Activated CD4-positive, alpha-beta T cell treated with anti-CD3 and anti-CD28 coated beads for 4 hours (primary cell): Measurements from ENCODE around the gene SYNE1.
"Not testable (repeated sequence)": the region's sequence is repeated elsewhere in the genome, so short reads cannot be mapped to it uniquely, and the experiment has no call there.

Experiments used
- DNase-seq, 2 donors: peaks; one replicate each; pipeline ENCODE4 v3.0.0-alpha.2; 2020

The SYNE1 gene

GRCh38 chr6:152566103-152566875 is 70.9 kb downstream of the SYNE1 start:
- DNase-seq, result no peak

- DNase-seq, result no peak
These were observed 74.0 kb downstream of the SYNE1 start for GRCh38 chr6:152563177-152563576.

GRCh38 chr6:152558798-152559197 is 78.4 kb downstream of the SYNE1 start:
- not testable (repeated sequence) for DNase-seq

- DNase-seq, result no peak
These were observed 79.7 kb downstream of the SYNE1 start for GRCh38 chr6:152557502-152557901.

- DNase-seq, result no peak
These were observed 82.3 kb downstream of the SYNE1 start for GRCh38 chr6:152554851-152555250.

- no peak for DNase-seq
These were observed 84.4 kb downstream of the SYNE1 start for GRCh38 chr6:152552616-152553209.

- no peak for DNase-seq
These were observed 93.6 kb downstream of the SYNE1 start for GRCh38 chr6:152543519-152543918.

GRCh38 chr6:152540381-152540780 is 96.8 kb downstream of the SYNE1 start:
- DNase-seq, result no peak

- DNase-seq, result no peak
These were observed 102.6 kb downstream of the SYNE1 start for GRCh38 chr6:152534541-152534940.

GRCh38 chr6:152532556-152533422 is 104.4 kb downstream of the SYNE1 start:
- DNase-seq, result no peak

GRCh38 chr6:152531659-152532058 is 105.5 kb downstream of the SYNE1 start:
- DNase-seq, result no peak

GRCh38 chr6:152529369-152529768 is 107.8 kb downstream of the SYNE1 start:
- no peak for DNase-seq

- not testable (repeated sequence) for DNase-seq
These were observed 123.0 kb downstream of the SYNE1 start for GRCh38 chr6:152514120-152514519.

GRCh38 chr6:152509916-152510315 is 127.2 kb downstream of the SYNE1 start:
- no peak for DNase-seq

- no peak for DNase-seq
These were observed 128.7 kb downstream of the SYNE1 start for GRCh38 chr6:152508477-152508876.

- DNase-seq, result no peak
These were observed 133.6 kb downstream of the SYNE1 start for GRCh38 chr6:152503546-152503945.

- no peak for DNase-seq
These were observed 134.6 kb downstream of the SYNE1 start for GRCh38 chr6:152502421-152503188.

- no peak for DNase-seq
These were observed 137.2 kb downstream of the SYNE1 start for GRCh38 chr6:152499931-152500330.

- no peak for DNase-seq
These were observed 140.4 kb downstream of the SYNE1 start for GRCh38 chr6:152496731-152497130.

GRCh38 chr6:152495456-152495855 is 141.7 kb downstream of the SYNE1 start:
- not testable (repeated sequence) for DNase-seq

GRCh38 chr6:152492281-152492680 is 144.9 kb downstream of the SYNE1 start:
- not testable (repeated sequence) for DNase-seq

- not testable (repeated sequence) for DNase-seq
These were observed 145.7 kb downstream of the SYNE1 start for GRCh38 chr6:152491501-152491900.

GRCh38 chr6:152490971-152491378 is 146.2 kb downstream of the SYNE1 start:
- not testable (repeated sequence) for DNase-seq
